ELR (cell line): Measurements from ENCODE around the gene ABAT.
A peak's percentile ranks its signal among the peaks of the same experiment; 100 is the strongest.

ENCODE experiments used
- DNase-seq: peaks from one replicate; pipeline ENCODE4 v3.0.0-alpha.2; 2015; ENCODE audit warnings: low read depth

Gene ABAT

GRCh38 chr16:8818504-8819270 is 144.3 kb downstream of the ABAT start:
- DNase-seq: no peak

DNA sequence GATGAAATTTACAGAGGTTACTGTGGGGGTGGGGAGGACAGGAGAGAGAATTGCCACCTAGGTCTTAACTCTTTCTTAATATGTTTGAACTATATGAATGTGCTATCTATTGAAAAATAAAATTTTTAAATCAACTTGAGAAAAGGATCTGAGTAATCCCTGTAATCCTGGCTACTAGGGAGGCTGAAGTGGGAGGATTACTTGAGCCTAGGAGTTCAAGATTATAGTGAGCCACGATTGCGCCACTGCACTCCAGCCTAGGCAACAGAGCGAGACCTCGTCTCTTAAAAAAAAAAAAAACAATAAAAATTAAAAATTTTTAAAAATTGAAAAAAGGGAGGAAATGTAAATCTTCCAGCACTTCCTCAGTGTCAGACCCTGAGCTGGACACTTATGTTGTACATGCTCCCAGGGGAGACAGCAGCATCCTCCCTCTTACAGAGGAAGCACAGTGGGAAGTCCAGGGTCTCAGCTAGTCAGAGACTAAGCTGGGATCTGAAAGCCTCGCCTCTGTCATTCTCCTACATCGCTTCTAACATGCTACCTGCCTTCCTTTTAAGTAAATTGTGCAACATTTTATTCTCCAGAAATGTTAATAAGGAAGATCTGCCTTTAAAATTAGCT is 145.1 kb downstream of the ABAT start:
- DNase-seq: no peak

DNA sequence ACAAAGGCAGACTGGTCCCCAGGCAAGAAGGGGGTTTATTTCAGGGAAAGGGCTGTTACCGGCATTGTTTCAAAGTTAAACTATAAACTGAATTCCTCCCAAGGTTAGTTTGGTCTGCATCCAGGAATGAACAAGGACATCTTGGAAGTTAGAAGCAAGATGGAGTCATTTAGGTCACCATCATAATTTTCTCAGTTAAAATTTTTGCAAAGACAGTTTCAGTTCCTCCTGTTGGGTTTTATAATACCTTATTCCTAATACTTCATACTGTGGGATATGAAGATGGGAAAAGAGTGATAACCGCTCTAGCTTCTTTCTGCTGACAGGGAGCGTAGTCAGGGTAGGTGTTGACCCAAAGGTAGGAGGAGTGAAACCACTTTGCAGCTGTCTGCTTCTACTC is 148.0 kb downstream of the ABAT start:
- no peak for DNase-seq

DNA sequence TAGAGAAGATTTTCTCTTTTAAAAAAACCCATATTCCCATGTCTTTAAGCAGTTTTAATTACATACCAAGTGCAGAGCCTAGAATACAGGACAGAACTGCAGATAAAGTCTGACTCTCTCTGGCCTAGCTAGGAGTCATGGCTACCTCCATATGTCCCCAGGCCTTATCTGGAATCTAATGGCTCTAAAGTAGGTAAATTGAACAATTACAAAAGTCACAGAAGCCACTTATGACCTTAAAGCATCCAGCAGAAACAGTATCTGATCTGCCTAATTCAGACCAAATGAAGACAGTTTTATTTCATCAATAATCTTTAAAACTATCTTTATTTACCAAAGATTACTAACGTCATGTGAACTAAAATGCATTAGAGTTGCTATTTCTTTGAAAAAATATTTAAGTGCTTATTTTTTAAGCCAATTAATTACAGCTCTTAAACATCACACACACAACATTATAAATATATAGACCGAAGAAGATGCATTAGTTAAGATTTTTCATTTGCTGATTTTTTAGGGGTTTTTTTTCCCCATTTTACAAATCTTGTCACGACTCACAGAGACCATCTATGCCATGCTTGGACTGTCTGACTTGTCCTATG is 152.0 kb downstream of the ABAT start:
- DNase-seq: no peak

DNA sequence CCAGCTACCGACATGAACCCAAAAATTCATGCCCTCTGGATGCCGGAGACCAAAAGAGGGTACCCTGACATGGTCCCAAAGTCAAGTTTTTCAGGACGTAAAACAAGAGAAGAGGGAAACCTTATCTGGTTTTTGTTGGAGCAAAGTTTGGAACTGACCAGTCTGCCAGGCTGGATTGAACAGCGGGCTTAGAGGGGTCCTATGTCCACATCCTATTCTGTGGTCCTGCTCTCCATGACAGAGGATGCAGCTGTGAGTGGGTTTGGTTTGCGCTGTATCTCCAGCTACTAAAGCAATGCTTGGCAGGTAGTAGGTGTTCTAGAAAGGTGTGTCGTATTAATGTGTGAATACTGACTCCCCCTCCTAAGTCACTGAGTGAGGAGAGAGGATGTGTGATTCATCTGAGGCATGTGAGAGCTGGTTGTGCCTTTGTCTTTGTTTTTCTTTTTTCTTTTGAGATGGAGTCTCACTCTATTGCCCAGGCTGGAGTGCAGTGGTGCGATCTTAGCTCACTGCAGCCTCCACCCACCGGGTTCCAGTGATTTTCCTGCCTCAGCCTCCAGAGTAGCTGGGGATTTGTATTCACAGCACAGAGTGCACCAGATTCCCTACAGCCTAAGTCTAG is 154.2 kb downstream of the ABAT start:
- DNase-seq: peak; percentile 45

DNA sequence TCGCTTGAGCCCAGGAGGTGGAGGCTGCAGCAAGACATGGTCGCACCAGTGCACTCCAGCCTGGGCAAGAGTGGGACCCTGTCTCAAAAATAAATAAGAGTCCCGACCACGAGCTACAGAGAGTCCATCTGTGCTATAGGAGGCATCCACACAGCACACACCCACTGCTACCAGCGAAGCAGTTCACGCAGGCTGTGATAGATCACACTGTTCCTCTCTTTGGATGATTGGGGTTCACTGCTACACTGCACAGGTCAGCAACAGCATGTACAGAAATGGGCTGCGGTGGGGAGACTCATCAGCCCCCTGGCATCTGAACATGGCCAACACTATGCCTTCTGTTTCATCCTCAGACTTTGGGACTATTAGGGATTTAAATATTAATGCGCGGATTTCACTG is 157.0 kb downstream of the ABAT start:
- DNase-seq: no peak

DNA sequence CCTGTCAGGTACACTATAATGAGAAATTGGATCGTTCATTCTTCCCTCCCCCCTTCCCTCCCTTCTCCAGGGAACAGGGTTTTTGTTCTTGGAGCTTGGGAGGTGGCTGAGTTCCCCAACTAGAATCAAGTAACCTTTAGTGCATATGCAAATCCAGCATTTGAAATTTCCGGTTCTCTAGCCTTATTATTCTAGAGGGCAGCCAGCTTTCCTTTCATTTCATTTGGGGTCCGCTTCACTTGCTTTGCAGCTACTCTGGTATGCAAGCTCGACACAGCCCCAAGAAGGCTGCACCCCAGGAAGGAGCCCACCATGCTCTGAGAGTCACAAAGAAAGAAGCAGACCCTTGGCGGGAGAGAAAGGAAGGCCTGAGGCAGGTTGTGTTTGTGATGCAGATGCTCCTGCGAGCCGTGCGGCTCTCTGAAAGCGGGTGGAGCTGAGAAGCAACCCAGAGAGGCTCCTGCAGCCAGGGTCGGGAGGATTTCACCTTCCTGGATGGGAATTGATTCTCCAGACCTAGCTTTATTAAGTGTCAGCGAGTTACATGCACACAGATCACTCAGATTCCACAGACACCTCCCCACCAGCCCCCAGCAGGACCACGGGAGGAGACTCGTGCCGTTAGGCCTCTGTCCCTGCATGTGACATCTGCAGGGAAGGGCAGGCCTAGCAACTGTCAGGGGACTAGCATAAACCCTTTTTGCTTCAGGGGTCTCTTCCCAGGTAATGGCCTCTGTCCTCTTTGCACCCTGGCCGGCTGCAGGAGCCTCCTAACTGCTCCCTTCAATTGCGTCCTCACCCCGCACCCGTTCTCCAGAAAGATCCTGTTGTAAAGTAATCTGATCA is 157.7 kb downstream of the ABAT start:
- DNase-seq: no peak

DNA sequence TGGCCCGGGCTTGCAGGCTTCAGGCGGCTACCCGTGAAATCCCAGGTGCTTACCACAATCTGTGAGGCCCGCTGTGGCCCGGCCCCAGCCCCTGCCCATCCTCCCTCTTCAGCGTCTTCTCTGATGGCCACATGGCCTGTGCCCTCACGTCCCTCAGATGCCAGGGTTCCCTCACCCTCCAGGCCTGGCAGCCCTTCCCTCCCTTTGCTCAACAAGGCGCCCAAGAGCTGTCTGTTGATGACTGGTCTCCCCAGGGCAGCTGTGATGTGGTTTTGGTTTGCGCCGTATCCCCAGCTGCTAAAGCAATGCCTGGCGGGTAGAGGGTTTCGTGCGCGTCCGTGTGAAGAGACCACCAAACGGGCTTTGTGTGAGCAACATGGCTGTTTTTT is 158.3 kb downstream of the ABAT start:
- no peak for DNase-seq
